PC-3 (cell line): ENCODE measurements around the gene LINGO3.

Experiments
- CTCF ChIP-seq: fragments of 300-600 bp; sonication (generic); conservative IDR thresholded peaks from 2 replicates; pipeline ENCODE4 v1.5.1; 2017; ENCODE audit warnings: antibody characterized with exemption, low read depth, mild to moderate bottlenecking, low read length
- EZH2phosphoT487 ChIP-seq: fragments of 300-600 bp; sonication (generic); IDR thresholded peaks from 2 replicates; pipeline ENCODE4 v1.6.1; 2018; ENCODE audit warnings: mild to moderate bottlenecking, antibody characterized with exemption, low read length, borderline replicate concordance

- no peak for TF ChIP-seq CTCF
- TF ChIP-seq EZH2phosphoT487, result no peak
These were observed 30.8 kb downstream of the LINGO3 start for GRCh38 chr19:2277138-2277537.
